HepG2 (cell line): ENCODE data around the gene ANO10.
"Not testable (repeated sequence)": the region's sequence is repeated elsewhere in the genome, so short reads cannot be mapped to it uniquely, and the experiment has no call there.

Experiments
- CTCF ChIP-seq: sonication (generic); formaldehyde crosslinking; IDR thresholded peaks from 2 replicates; pipeline ENCODE4 v1.5.0; 2020; ENCODE audit warnings: mild to moderate bottlenecking, missing genetic modification reagents, moderate library complexity
- EEA1 ChIP-seq: sonication (generic); formaldehyde crosslinking; IDR thresholded peaks from 2 replicates; pipeline ENCODE4 v1.5.1; 2020; ENCODE audit warnings: mild to moderate bottlenecking, missing genetic modification reagents, borderline replicate concordance
- EP300 ChIP-seq, 3 experiments: sonication (generic) in 1 of 3; formaldehyde crosslinking in 1 of 3; IDR thresholded peaks; 2 replicates each; pipeline versions ENCODE4 v1.5.1 to v1.6.1; 2011 to 2020; ENCODE audit warnings: low read depth in 2 of 3, low read length in 2 of 3, borderline replicate concordance in 1 of 3, improper control_type of control experiment in 1 of 3, mild to moderate bottlenecking in 1 of 3, missing genetic modification reagents in 1 of 3, moderate library complexity in 1 of 3
- RAD21 ChIP-seq: fragments of 450-650 bp; formaldehyde crosslinking; IDR thresholded peaks from 2 replicates; pipeline ENCODE4 v1.5.0; 2020; ENCODE audit warnings: mild to moderate bottlenecking
- TCF12 ChIP-seq, 2 experiments: fragments of 450-650 bp in 1 of 2; sonication (generic) in 1 of 2; formaldehyde crosslinking in 1 of 2; IDR thresholded peaks; 2 replicates each; pipeline versions ENCODE4 v1.6.1 to v1.8.0; 2017 to 2022; ENCODE audit warnings: antibody characterized with exemption in 1 of 2, mild to moderate bottlenecking in 1 of 2, missing genetic modification reagents in 1 of 2, moderate library complexity in 1 of 2
- TFDP1 ChIP-seq: IDR thresholded peaks from 2 replicates; pipeline ENCODE4 v1.6.1; 2016; ENCODE audit warnings: missing compliant biosample characterization, missing genetic modification reagents, borderline replicate concordance
- ZC3H4 ChIP-seq: sonication (generic); formaldehyde crosslinking; IDR thresholded peaks from 2 replicates; pipeline ENCODE4 v1.4.0; 2020; ENCODE audit warnings: missing genetic modification reagents, borderline replicate concordance
- ZSCAN20 ChIP-seq: sonication (generic); formaldehyde crosslinking; IDR thresholded peaks from 2 replicates; pipeline ENCODE4 v1.4.0; 2020; ENCODE audit warnings: missing genetic modification reagents, mild to moderate bottlenecking, borderline replicate concordance

GRCh38 chr3:43596178-43596577 lies 25.6 kb downstream of the ANO10 start:
- not testable (repeated sequence) for TF ChIP-seq EEA1 (CRISPR knock-in tag); TFDP1; CTCF (CRISPR knock-in tag); ZSCAN20; TCF12 (IDR thresholded peaks at IDR 0.05); TCF12 (CRISPR knock-in tag; IDR thresholded peaks at IDR 0.05); EP300 (IDR thresholded peaks at IDR 0.05; ENCODE audit: low read depth in 2 of 2, low read length in 2 of 2); EP300 (CRISPR knock-in tag; IDR thresholded peaks at IDR 0.05; ENCODE audit: borderline replicate concordance); RAD21 (CRISPR knock-in tag); ZC3H4 (CRISPR knock-in tag)
